Mononuclear cell (primary cell): ENCODE results near the gene PDGFB. TPM values are rescaled to one million over a fixed set of nuclear protein-coding genes. Genes with fewer than 3 reads are reported as not detected.

Experiments
- H3K27me3 ChIP-seq: 2 replicates; pipeline ENCODE4 v1.6.0; 2011; ENCODE audit warnings: low read length, control low read depth; ENCODE audit not compliant: insufficient read depth
- H3K4me1 ChIP-seq: 2 replicates; pipeline ENCODE4 v1.5.1; 2011; ENCODE audit warnings: mild to moderate bottlenecking, low read length, control low read depth; ENCODE audit not compliant: insufficient read depth
- H3K4me3 ChIP-seq: 2 replicates; pipeline ENCODE4 v1.5.1; 2011; ENCODE audit warnings: mild to moderate bottlenecking, low read length, moderate library complexity
- H3K9me3 ChIP-seq: 2 replicates; pipeline ENCODE4 v1.5.1; 2011; ENCODE audit warnings: low read depth, mild to moderate bottlenecking, control low read depth, low read length
- total RNA-seq: library from RNA; depleted of rRNA; stranded (reverse); fragments of >200 nt; gene quantifications from one replicate; pipeline ENCODE4 v1.2.3, GENCODE V29; 2012

PDGFB gene
- total RNA-seq, 1 donor = 1.2 TPM

- Histone ChIP-seq H3K4me3 (no peak overlapping the region), H3K4me1 (peaks cover 16% of the 10 kb centered on the region), H3K27me3 (peaks cover 64% of the 10 kb centered on the region), H3K9me3 (no peaks in the 10 kb centered on the region)
Observed at GRCh38 chr22:39231197-39231950, 13.4 kb downstream of the PDGFB start.

GRCh38 chr22:39230261-39231196 is 14.3 kb downstream of the PDGFB start:
- H3K27me3 ChIP-seq = peaks cover 56% of the 10 kb centered on the region
- H3K4me1 ChIP-seq = peaks cover 8% of the 10 kb centered on the region
- no peaks in the 10 kb centered on the region for H3K9me3 ChIP-seq
- H3K4me3 ChIP-seq = no peak overlapping the region

GRCh38 chr22:39229688-39230260 is 15.0 kb downstream of the PDGFB start:
- peaks cover under 1% of the 10 kb centered on the region for H3K4me1 ChIP-seq
- H3K4me3 ChIP-seq = no peak overlapping the region
- H3K27me3 ChIP-seq = peaks cover 48% of the 10 kb centered on the region
- H3K9me3 ChIP-seq = no peaks in the 10 kb centered on the region

GRCh38 chr22:39229075-39229474 is 15.7 kb downstream of the PDGFB start:
- Histone ChIP-seq H3K4me1 (no peaks in the 10 kb centered on the region), H3K4me3 (no peak overlapping the region), H3K9me3 (no peaks in the 10 kb centered on the region), H3K27me3 (peaks cover 41% of the 10 kb centered on the region)

GRCh38 chr22:39227542-39228272 is 17.1 kb downstream of the PDGFB start:
- Histone ChIP-seq H3K27me3 (peaks cover 31% of the 10 kb centered on the region), H3K9me3 (no peaks in the 10 kb centered on the region), H3K4me3 (no peak overlapping the region), H3K4me1 (no peaks in the 10 kb centered on the region)

- Histone ChIP-seq H3K4me3 (no peak overlapping the region), H3K9me3 (no peaks in the 10 kb centered on the region), H3K4me1 (no peaks in the 10 kb centered on the region), H3K27me3 (peaks cover 24% of the 10 kb centered on the region)
Observed at GRCh38 chr22:39226353-39226752, 18.4 kb downstream of the PDGFB start.

- Histone ChIP-seq H3K4me3 (no peak overlapping the region), H3K4me1 (no peaks in the 10 kb centered on the region), H3K27me3 (peaks cover 16% of the 10 kb centered on the region), H3K9me3 (no peaks in the 10 kb centered on the region)
Observed at GRCh38 chr22:39225591-39225990, 19.2 kb downstream of the PDGFB start.

GRCh38 chr22:39224550-39224949 is 20.2 kb downstream of the PDGFB start:
- Histone ChIP-seq H3K4me1 (no peaks in the 10 kb centered on the region), H3K9me3 (no peaks in the 10 kb centered on the region), H3K27me3 (peaks cover 7% of the 10 kb centered on the region), H3K4me3 (no peak overlapping the region)

GRCh38 chr22:39223091-39223710 is 21.6 kb downstream of the PDGFB start:
- H3K4me1 ChIP-seq = no peaks in the 10 kb centered on the region
- H3K9me3 ChIP-seq = no peaks in the 10 kb centered on the region
- no peak overlapping the region for H3K4me3 ChIP-seq
- peaks cover 5% of the 10 kb centered on the region for H3K27me3 ChIP-seq

- H3K4me3 ChIP-seq = no peak overlapping the region
- peaks cover 5% of the 10 kb centered on the region for H3K27me3 ChIP-seq
- H3K9me3 ChIP-seq = no peaks in the 10 kb centered on the region
- no peaks in the 10 kb centered on the region for H3K4me1 ChIP-seq
Observed at GRCh38 chr22:39221999-39222686, 22.6 kb downstream of the PDGFB start.

GRCh38 chr22:39220890-39221850 is 23.6 kb downstream of the PDGFB start:
- no peaks in the 10 kb centered on the region for H3K9me3 ChIP-seq

GRCh38 chr22:39220450-39220849 is 24.3 kb downstream of the PDGFB start:
- Histone ChIP-seq H3K27me3 (peaks cover 5% of the 10 kb centered on the region), H3K9me3 (no peaks in the 10 kb centered on the region), H3K4me1 (no peaks in the 10 kb centered on the region), H3K4me3 (no peak overlapping the region)

More at GRCh38 chr22:39220890-39221850, 23.6 kb downstream of the PDGFB start:
- Histone ChIP-seq H3K4me3 (no peak overlapping the region), H3K27me3 (peaks cover 5% of the 10 kb centered on the region), H3K4me1 (no peaks in the 10 kb centered on the region)
